GM12874 (cell line): ENCODE data around the gene LYSMD3.

Source experiments
- TF ChIP-seq, protein P1 (sequence below): IDR thresholded peaks from 2 replicates; pipeline ENCODE4 v1.5.1; 2011; ENCODE audit warnings: low read depth, mild to moderate bottlenecking, control low read depth, low read length, moderate library complexity; ENCODE audit not compliant: insufficient read depth

LYSMD3 gene

DNA sequence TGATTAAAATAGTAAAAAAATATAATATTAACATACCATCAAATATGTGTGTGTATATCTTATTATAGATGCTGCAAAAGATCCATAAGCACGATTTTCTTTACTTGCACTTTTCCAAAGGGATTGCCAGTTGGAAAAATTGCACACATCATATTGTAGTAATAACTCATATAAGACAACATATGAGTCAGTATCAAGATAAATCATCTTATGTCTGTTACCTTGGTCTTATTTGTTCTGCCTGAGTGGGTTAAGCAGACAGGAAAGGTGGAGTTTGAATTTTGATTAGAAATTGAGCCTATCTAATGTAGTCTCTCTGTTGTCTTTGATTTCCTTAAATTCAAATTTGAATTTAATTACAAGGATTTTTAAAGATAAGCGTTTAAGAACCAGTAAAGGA lies 24.6 kb downstream of the LYSMD3 start:
- TF ChIP-seq, protein P1, sequence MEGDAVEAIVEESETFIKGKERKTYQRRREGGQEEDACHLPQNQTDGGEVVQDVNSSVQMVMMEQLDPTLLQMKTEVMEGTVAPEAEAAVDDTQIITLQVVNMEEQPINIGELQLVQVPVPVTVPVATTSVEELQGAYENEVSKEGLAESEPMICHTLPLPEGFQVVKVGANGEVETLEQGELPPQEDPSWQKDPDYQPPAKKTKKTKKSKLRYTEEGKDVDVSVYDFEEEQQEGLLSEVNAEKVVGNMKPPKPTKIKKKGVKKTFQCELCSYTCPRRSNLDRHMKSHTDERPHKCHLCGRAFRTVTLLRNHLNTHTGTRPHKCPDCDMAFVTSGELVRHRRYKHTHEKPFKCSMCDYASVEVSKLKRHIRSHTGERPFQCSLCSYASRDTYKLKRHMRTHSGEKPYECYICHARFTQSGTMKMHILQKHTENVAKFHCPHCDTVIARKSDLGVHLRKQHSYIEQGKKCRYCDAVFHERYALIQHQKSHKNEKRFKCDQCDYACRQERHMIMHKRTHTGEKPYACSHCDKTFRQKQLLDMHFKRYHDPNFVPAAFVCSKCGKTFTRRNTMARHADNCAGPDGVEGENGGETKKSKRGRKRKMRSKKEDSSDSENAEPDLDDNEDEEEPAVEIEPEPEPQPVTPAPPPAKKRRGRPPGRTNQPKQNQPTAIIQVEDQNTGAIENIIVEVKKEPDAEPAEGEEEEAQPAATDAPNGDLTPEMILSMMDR: no peak

DNA sequence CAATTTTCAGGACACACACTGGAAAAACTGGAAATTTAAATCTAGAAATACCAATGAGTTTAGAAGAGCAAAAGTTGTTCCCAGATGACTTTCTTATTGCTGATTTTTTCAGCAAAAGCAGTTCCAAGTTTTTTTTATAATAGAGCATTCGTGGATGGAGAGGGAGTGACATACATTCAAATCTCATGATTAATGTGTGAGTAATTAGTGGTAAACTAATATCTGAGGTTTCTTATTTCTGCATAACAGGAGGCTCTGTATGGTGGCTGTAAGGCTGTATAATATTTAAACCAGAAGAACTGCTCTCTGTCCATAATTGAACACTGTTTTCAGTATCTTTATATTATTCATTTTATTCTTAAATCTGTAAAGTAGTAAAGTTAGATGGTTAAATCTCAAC lies 25.8 kb downstream of the LYSMD3 start:
- TF ChIP-seq, protein P1: no peak

DNA sequence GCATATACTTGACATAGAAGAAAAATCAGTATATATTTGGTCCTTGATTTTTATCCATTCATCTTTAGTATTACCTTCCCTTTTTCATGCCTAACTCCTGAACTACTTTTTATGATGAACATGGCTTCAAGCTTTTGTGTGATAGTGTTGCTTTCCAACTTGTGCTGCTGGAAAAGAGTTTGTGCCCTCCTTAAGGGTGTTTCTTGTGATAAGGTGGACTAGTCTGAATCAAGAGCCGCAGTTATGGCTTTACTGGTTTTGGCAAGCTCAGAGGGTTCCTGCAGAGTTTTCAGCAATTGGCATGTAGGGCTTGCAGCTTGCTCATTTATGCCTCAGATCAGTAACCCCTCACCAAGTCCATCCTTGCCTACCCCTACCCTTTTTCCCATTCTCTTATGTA lies 34.2 kb downstream of the LYSMD3 start:
- TF ChIP-seq, protein P1: no peak

DNA sequence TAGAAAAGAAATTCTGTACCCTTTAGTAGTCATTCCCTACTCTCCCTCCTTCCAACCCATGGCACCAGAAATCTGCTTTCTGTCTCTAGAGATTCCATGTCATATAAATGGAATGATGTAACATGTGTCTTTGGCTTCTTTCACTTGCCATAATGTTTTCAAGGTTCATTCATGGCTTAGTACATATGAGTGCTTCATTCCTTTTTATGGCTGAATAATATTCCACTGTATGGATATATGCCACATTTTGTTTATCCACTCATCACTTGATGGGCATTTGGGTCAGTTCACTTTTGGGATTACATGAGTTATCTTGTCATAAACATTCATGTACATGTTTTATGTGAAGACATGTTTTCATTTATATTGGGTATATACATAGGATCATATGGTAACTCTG lies 35.3 kb downstream of the LYSMD3 start:
- TF ChIP-seq, protein P1: no peak

DNA sequence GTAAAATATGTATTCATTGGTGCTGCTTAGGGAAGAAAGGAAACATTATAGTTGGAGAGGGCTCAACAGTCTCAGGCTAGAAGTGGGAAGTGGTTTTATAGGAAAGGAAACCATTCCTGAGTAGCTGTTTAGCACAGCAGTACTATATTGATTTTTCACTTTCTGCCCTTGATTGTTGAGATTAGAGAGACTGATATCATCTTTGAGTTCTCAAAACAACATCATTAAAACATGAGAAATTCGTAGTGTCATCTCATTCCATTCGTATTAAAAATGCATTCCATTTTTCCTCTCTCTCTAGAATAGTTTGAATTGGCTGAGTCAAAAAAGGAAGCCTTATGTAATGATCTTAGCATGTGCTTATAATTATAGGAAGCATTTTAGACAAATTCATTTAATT lies 40.6 kb downstream of the LYSMD3 start:
- TF ChIP-seq, protein P1: no peak

DNA sequence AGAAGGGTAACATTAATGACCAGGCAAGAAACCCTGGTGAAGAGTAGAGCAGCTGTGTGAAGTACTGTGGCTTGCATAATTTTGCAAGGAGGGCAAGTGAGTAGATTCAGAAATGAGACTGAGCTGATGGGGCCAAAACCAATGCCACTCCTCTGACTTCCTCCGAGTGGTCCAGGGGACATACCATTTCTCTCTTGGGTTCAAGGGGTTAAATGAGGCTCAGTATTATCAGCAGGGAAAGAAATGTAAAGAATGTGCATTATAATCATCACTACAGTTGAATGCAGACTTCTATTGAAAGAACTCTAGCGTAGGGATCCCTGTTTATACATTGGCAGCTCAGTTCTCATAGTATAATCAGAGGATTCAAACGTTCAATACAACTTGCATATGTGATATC lies 44.8 kb downstream of the LYSMD3 start:
- TF ChIP-seq, protein P1: no peak

DNA sequence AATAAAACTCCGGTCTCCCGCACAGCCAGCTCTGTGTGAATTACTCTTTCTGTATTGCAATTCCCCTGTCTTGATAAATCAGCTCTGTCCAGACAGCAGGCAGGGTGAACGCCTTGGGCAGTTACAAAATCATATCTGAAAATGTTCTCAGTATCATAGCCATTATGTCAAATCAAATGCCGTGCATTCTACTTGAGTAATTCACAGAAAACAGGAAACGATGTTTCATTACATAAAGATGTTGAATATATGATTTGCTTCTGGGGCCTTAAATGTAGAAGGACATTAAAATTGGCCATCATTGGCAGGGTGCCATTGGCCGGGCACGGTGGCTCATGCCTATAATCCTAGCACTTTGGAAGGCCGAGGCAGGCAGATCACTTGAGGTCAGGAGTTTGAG lies 46.2 kb downstream of the LYSMD3 start:
- TF ChIP-seq, protein P1: no peak

DNA sequence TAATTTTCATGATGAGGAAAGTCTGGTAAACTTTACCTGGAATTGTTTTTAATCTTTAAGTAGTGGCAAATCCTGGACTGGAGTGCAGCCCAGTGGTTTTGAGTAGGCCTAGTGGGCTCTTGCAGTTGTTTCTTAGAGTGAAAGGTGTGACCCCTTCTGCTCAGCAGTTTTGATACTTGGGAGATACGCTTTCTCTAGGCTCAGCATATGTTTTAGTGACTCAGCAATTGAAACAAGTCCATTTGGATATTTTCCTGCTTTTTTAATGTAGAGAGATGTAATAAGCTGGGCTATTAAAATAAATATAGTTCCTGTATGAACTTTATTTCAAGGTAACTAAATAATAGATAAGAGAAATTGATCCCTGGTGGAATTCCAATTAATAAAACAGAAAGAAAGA lies 48.7 kb downstream of the LYSMD3 start:
- TF ChIP-seq, protein P1: no peak
